ENCODE data around the gene KCNJ11.

KCNJ11 gene

GRCh38 chr11:17408026-17408425 is 19.6 kb upstream of the KCNJ11 start:
- no peak for DNase-seq

- DNase-seq = no peak
Observed at GRCh38 chr11:17407575-17407974, 19.1 kb upstream of the KCNJ11 start.

GRCh38 chr11:17406818-17407149 is 18.3 kb upstream of the KCNJ11 start:
- DNase-seq = no peak

GRCh38 chr11:17406082-17406817 is 17.8 kb upstream of the KCNJ11 start:
- DNase-seq = no peak

- DNase-seq = no peak
Observed at GRCh38 chr11:17405232-17406005, 17.0 kb upstream of the KCNJ11 start.

GRCh38 chr11:17403980-17404759 is 15.7 kb upstream of the KCNJ11 start:
- no peak for DNase-seq

GRCh38 chr11:17402486-17402885 is 14.0 kb upstream of the KCNJ11 start:
- no peak for DNase-seq

GRCh38 chr11:17401841-17402240 is 13.4 kb upstream of the KCNJ11 start:
- DNase-seq = no peak

GRCh38 chr11:17401316-17401715 is 12.9 kb upstream of the KCNJ11 start:
- no peak for DNase-seq

- DNase-seq = no peak
Observed at GRCh38 chr11:17400048-17400775, 11.8 kb upstream of the KCNJ11 start.

GRCh38 chr11:17399236-17399635 is 10.8 kb upstream of the KCNJ11 start:
- DNase-seq = no peak

GRCh38 chr11:17397311-17398002 is 9.0 kb upstream of the KCNJ11 start:
- no peak for DNase-seq

- no peak for DNase-seq
Observed at GRCh38 chr11:17396598-17397310, 8.3 kb upstream of the KCNJ11 start.

- DNase-seq = no peak
Observed at GRCh38 chr11:17395978-17396377, 7.5 kb upstream of the KCNJ11 start.

- no peak for DNase-seq
Observed at GRCh38 chr11:17395554-17395961, 7.1 kb upstream of the KCNJ11 start.

- DNase-seq = no peak
Observed at GRCh38 chr11:17394743-17395390, 6.4 kb upstream of the KCNJ11 start.

- DNase-seq = no peak
Observed at GRCh38 chr11:17393472-17393871, 5.0 kb upstream of the KCNJ11 start.

- DNase-seq = no peak
Observed at GRCh38 chr11:17392872-17393271, 4.4 kb upstream of the KCNJ11 start.

- no peak for DNase-seq
Observed at GRCh38 chr11:17391493-17392355, 3.3 kb upstream of the KCNJ11 start.

- no peak for DNase-seq
Observed at GRCh38 chr11:17389957-17390649, 1.6 kb upstream of the KCNJ11 start.
